Mucosa of stomach (tissue), 1 donor: ENCODE results near the gene PORCN.

Experiments used
- H3K27me3 ChIP-seq: one replicate; pipeline ENCODE4 v1.7.0; 2013; ENCODE audit warnings: mild to moderate bottlenecking, low read length; ENCODE audit not compliant: control insufficient read depth, insufficient read depth
- H3K36me3 ChIP-seq: one replicate; pipeline ENCODE4 v1.7.0; 2013; ENCODE audit warnings: low read length; ENCODE audit not compliant: control insufficient read depth, insufficient read depth
- H3K4me1 ChIP-seq: one replicate; pipeline ENCODE4 v1.7.0; 2013; ENCODE audit warnings: mild to moderate bottlenecking, low read length; ENCODE audit not compliant: control insufficient read depth, insufficient read depth
- H3K4me3 ChIP-seq: one replicate; pipeline ENCODE4 v1.7.0; 2013; ENCODE audit warnings: low read length
- H3K9ac ChIP-seq: one replicate; pipeline ENCODE4 v1.7.0; 2013; ENCODE audit warnings: mild to moderate bottlenecking, low read length, moderate library complexity
- H3K9me3 ChIP-seq: one replicate; pipeline ENCODE4 v1.7.0; 2013; ENCODE audit warnings: mild to moderate bottlenecking, low read length, moderate library complexity; ENCODE audit not compliant: control insufficient read depth
- donor health status: Pancreatic carcinoma.

PORCN gene

GRCh38 chrX:48480142-48480541 lies 28.6 kb upstream of the PORCN start:
- Histone ChIP-seq H3K9ac (no peak overlapping the region), H3K27me3 (no peaks in the 10 kb centered on the region), H3K4me3 (no peak overlapping the region), H3K4me1 (no peaks in the 10 kb centered on the region), H3K9me3 (no peaks in the 10 kb centered on the region), H3K36me3 (no peaks in the 10 kb centered on the region)

GRCh38 chrX:48480583-48480982 lies 28.2 kb upstream of the PORCN start:
- H3K4me3 ChIP-seq: no peak overlapping the region
- no peaks in the 10 kb centered on the region for H3K9me3 ChIP-seq
- H3K36me3 ChIP-seq: no peaks in the 10 kb centered on the region
- H3K9ac ChIP-seq: no peak overlapping the region
- H3K4me1 ChIP-seq: no peaks in the 10 kb centered on the region
- no peaks in the 10 kb centered on the region for H3K27me3 ChIP-seq

- no peaks in the 10 kb centered on the region for H3K9me3 ChIP-seq
- no peak overlapping the region for H3K4me3 ChIP-seq
- no peak overlapping the region for H3K9ac ChIP-seq
- peaks cover 5% of the 10 kb centered on the region for H3K4me1 ChIP-seq
- no peaks in the 10 kb centered on the region for H3K27me3 ChIP-seq
- H3K36me3 ChIP-seq: no peaks in the 10 kb centered on the region
These were observed 26.3 kb upstream of the PORCN start for GRCh38 chrX:48482526-48482925.

GRCh38 chrX:48487362-48487798 lies 21.4 kb upstream of the PORCN start:
- Histone ChIP-seq H3K4me3 (no peak overlapping the region), H3K27me3 (no peaks in the 10 kb centered on the region), H3K4me1 (peaks cover 11% of the 10 kb centered on the region), H3K36me3 (no peaks in the 10 kb centered on the region), H3K9ac (no peak overlapping the region), H3K9me3 (no peaks in the 10 kb centered on the region)

- Histone ChIP-seq H3K9ac (no peak overlapping the region), H3K36me3 (no peaks in the 10 kb centered on the region), H3K4me3 (no peak overlapping the region), H3K27me3 (no peaks in the 10 kb centered on the region), H3K9me3 (no peaks in the 10 kb centered on the region), H3K4me1 (peaks cover 11% of the 10 kb centered on the region)
These were observed 20.8 kb upstream of the PORCN start for GRCh38 chrX:48488034-48488433.

GRCh38 chrX:48489296-48489695 lies 19.5 kb upstream of the PORCN start:
- no peak overlapping the region for H3K9ac ChIP-seq
- no peaks in the 10 kb centered on the region for H3K27me3 ChIP-seq
- H3K9me3 ChIP-seq: no peaks in the 10 kb centered on the region
- peaks cover 11% of the 10 kb centered on the region for H3K4me1 ChIP-seq
- no peak overlapping the region for H3K4me3 ChIP-seq
- H3K36me3 ChIP-seq: no peaks in the 10 kb centered on the region

- Histone ChIP-seq H3K27me3 (no peaks in the 10 kb centered on the region), H3K4me1 (peaks cover 11% of the 10 kb centered on the region), H3K9ac (no peak overlapping the region), H3K4me3 (no peak overlapping the region), H3K9me3 (no peaks in the 10 kb centered on the region), H3K36me3 (no peaks in the 10 kb centered on the region)
These were observed 18.9 kb upstream of the PORCN start for GRCh38 chrX:48489892-48490291.

DNA sequence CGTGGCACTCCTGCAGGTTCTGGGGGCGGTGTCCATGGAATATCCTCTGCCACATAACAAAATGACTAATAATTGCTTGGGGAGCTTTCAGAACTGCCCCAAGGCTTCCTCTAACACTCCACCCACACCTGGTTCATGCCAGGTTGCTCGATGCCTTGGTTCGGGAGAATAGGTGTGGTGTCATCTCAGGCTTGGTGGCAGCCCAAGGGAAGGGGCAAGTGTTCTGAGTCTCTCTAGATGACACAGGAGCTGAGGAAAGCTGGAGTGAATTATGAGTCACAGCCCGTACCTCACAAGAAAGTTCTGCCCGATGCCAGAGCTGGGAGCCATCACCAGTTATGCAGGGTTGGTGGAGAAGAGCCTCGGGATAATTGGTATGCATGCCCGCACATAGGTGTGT lies 18.1 kb upstream of the PORCN start:
- Histone ChIP-seq H3K36me3 (no peaks in the 10 kb centered on the region), H3K9ac (no peak overlapping the region), H3K4me3 (no peak overlapping the region), H3K9me3 (no peaks in the 10 kb centered on the region), H3K27me3 (no peaks in the 10 kb centered on the region), H3K4me1 (peaks cover 11% of the 10 kb centered on the region)

DNA sequence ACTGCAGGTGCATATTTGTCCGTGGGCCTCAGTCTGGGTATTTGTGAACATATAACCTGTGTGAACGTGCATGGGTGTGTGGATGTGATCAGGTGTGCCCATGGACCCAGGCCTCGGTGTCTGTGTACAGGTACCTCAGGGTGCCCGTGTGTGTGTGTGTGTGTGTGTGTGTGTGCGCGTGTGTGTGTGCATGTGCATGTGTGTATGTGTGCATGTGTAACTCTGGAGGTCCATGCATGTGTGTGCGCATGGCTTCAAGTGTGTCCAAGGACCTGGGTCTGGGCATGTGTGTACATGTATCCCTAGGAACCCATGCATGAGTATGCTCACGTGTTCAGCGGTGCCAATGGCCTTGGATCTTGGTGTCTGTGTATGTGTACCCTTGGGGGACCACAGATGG lies 17.0 kb upstream of the PORCN start:
- Histone ChIP-seq H3K4me1 (peaks cover 10% of the 10 kb centered on the region), H3K9me3 (no peaks in the 10 kb centered on the region), H3K27me3 (no peaks in the 10 kb centered on the region), H3K9ac (no peak overlapping the region), H3K4me3 (no peak overlapping the region), H3K36me3 (no peaks in the 10 kb centered on the region)

DNA sequence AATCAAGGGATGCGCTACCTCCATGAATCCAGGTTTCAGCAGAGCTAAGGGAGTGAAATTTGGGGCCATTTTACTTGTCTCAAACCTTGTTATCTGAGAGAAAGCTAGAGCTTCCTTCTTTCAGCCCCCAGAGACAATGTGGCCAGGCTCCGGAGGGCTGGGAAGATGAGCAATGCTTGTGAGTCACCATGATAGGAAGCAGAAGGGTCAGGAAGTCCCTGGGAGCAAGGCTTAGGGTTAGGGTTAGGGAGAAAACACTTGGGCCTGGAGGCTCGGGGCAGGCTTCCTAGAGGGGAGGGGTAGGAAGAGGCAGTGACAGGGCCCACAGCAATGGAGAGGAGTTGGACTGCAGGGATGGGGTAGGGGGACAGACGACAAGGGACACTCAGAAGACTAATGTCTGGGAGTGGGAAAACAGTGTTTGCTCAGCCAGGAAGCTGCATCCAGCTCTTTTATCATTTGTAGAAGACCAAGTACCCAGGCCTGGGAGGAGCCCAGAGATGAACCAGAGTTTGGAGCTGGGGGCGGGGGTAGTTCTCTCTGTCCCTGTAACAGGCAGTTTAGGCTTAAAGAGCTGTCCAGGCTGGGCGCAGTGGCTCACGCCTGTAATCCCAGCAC lies 16.4 kb upstream of the PORCN start:
- H3K4me1 ChIP-seq: peaks cover 6% of the 10 kb centered on the region
- no peak overlapping the region for H3K4me3 ChIP-seq
- no peaks in the 10 kb centered on the region for H3K9me3 ChIP-seq
- H3K9ac ChIP-seq: no peak overlapping the region
- H3K27me3 ChIP-seq: no peaks in the 10 kb centered on the region
- no peaks in the 10 kb centered on the region for H3K36me3 ChIP-seq

DNA sequence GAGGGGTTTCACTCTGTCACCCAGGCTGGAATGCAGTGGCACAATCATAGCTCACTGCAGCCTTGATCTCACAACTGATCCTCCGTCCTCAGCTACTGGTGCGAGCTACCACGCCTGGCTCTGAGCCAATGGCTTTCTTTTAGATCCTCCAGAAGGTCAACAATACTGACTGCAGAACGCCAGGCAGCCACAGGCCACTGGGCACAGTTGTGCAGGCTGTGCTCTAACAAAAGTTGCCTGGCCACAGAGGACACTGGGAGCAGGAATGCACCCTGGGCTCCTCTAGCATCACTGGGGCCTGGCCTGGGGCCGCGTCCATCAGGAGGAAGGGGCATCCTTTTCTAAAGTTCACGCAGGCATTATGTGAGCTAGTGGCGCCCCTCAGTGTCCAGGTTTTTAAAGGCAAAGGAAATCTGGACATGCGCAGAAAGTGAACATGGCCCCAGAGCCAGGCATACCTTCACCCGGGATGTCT lies 14.9 kb upstream of the PORCN start:
- H3K9me3 ChIP-seq: no peaks in the 10 kb centered on the region
- no peak overlapping the region for H3K9ac ChIP-seq
- H3K36me3 ChIP-seq: no peaks in the 10 kb centered on the region
- H3K27me3 ChIP-seq: no peaks in the 10 kb centered on the region
- H3K4me1 ChIP-seq: no peaks in the 10 kb centered on the region
- H3K4me3 ChIP-seq: no peak overlapping the region

- no peaks in the 10 kb centered on the region for H3K4me1 ChIP-seq
- no peaks in the 10 kb centered on the region for H3K36me3 ChIP-seq
- H3K27me3 ChIP-seq: no peaks in the 10 kb centered on the region
- H3K9me3 ChIP-seq: no peaks in the 10 kb centered on the region
- no peak overlapping the region for H3K9ac ChIP-seq
- no peak overlapping the region for H3K4me3 ChIP-seq
These were observed 12.1 kb upstream of the PORCN start for GRCh38 chrX:48496660-48497059.

DNA sequence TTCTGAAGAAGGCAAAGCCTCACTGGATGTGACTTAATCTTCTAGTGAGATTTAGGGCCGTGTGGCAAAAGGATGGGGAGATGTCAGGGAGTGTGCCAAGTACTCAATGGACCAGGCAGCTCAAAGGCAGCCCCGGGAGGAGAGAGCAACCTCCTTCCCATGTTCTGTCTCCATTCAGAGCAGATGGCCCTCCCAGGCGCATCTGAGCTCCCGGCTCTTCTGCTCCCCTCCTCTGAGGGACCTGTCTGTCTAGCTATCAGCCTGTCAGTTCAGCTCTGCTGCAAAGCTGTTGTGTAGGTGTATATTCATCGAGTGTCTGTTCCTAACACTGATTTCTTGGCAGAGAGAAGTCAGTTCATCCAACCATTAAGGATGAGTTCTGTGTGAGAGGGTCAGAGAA lies 10.9 kb upstream of the PORCN start:
- Histone ChIP-seq H3K9me3 (no peaks in the 10 kb centered on the region), H3K9ac (no peak overlapping the region)

More for the DNA sequence above, 10.9 kb upstream of the PORCN start:
- no peaks in the 10 kb centered on the region for H3K36me3 ChIP-seq
- H3K27me3 ChIP-seq: no peaks in the 10 kb centered on the region
- no peak overlapping the region for H3K4me3 ChIP-seq
- H3K4me1 ChIP-seq: no peaks in the 10 kb centered on the region
